DMS 273 (cell line): ENCODE measurements around the gene TCF23.
"Not testable (repeated sequence)": the region's sequence is repeated elsewhere in the genome, so short reads cannot be mapped to it uniquely, and the experiment has no call there.

Experiments used
- DNase-seq: peaks from one replicate; lab custom pipeline; 2025; ENCODE audit not compliant: unreplicated experiment; lab: John Stamatoyannopoulos, UW

Gene TCF23

DNA sequence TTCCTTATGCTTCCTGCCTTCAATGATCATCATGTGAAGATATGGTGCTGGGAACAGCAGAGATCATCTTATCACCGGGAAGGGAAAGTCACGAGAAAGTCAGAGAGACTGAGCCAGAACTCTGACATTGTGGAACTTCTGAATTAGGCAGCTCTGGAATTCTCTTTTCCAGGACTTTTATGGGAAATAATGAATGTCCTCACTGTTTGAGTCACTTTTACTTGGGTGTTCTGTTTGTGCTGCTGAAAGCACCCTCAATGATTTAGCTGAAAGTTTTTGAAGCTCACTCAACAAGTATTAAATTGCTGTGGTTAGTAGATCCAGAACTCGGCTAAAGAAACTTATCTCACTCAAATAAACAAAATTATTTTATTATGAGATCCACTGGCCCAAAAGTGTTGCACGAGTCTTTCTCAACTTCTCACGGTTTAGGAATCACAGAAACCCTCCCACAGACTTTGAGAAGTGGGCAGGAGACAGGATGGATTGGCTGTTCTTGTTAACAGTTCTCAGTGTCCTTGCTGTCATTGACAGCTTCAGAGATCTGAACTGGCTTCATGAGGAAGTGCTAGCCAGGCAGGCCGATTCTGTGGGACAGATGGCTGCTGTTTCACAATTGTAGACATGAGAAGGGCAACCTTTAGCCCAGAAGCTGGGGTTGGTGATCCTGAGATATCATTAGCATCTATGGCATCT is 36.7 kb downstream of the TCF23 start:
- peak; percentile 92 for DNase-seq

DNA sequence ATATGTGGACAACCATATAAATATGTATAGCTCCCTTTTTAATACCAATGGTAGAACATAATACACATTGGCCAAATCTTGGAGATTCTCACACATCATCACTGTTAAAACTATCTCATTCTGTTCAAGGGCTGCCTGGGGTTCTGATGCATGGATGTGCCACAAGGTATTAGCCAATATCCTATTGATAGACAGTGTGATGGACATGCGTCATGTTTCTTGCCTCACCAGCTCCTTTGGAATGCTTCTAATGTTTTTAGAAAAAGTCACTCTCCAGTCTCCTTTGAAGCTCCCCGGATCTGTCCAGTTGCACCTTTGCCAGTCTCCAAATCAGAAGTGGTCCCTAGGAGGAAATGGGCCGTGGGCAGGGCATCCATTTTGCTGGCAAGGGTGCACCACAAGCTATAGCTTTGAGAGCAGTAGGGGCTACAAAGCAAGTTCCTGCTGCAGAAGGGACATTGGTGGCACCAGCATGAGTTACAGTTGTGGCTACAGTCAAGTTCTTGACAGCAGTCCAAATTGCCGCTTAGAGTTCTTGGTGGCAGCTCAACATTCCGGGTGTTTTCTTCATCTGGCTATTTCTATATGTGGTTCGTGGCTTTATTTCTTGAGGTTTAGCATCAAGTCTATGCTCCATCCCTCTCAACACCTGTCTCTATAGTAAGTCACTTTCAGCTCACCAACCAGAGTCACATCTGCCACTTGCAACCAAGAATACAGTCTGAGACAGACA is 38.0 kb downstream of the TCF23 start:
- DNase-seq: no peak

DNA sequence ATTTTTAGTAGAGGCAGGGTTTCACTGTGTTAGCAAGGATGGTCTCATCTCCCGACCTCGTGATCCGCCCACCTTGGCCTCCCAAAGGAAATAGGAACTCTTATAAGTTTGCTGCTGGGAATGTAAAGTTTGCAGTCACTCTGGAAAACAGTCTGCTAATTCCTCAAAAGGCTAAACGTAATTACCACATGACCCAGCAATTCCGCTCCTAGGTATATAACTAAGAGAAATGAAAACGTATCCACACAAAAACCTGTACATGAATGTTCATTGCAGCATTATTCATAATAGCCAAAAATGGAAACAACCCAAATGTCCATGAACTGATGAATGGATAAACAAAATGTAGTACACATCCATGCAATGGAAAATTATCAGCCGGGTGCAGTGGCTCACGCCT is 41.2 kb downstream of the TCF23 start:
- no peak for DNase-seq

DNA sequence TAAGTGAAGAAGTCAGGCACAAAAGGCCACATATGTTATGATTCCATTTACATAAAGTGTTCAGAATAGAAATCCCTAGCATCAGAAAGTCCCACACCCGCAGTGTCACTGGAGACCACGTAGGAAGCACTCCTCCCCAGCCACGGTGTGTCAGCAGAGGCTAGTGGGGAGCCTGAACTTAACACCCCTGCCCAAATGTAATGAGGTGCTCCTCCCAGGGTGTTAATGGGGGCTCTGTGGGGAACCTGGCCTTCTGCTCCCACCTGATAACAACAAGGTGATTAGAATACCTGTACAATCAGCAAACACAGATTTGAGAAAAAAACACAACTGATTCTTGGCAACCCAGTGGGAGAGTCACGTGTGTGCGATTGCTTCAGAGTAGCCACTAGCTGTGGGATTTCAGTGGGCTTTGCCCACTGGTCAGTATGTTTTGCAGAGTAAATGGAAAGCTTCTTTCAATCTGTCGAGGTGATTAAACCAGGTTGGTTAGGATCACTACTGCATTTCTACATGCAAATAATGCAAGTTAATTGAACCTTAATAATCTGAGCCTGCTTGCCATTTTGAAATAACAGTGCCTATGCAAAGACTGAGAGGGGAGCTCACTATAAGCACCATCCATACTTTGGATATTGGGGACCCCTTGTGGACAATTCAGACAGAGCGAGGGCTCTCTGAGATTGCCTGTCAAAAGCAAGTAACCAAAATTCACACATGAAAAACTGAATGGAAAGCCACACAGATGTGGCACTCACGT is 42.4 kb downstream of the TCF23 start:
- DNase-seq: peak; percentile 90

DNA sequence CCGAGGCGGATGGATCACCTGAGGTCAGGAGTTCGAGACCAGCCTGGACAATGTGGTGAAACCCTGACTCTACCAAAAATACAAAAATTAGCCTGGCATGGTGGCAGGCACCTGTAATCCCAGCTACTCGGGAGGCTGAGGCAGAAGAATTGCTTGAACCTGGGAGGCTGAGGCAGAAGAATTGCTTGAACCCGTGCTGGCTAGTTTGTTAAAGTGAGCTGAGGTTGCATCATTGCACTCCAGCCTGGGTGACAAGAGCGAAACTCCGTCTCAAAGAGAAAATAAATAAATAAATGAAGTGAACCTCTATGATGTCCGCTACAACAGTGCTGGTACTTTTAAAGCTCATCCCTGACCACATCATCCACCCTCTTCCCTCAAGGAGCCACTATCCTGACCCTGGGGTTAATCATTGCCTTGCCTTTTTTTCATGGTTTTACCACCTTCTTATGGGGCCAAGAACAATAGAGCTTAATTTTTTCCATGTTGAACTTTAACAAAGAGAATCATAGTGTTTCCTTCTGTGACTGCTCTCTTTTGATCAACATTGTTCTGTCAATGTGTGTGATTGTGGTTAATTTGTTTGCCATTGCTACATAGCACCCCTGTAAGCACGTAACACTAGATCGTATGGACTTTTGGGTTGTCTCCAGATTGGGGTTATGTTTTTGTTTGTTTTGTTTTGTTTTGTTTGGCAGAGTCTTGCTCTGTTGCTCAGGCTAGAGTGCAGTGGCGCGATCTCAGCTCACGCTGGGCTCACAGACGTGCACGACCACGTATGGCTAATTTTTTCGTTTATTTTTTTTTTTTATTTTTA is 45.9 kb downstream of the TCF23 start:
- no peak for DNase-seq

DNA sequence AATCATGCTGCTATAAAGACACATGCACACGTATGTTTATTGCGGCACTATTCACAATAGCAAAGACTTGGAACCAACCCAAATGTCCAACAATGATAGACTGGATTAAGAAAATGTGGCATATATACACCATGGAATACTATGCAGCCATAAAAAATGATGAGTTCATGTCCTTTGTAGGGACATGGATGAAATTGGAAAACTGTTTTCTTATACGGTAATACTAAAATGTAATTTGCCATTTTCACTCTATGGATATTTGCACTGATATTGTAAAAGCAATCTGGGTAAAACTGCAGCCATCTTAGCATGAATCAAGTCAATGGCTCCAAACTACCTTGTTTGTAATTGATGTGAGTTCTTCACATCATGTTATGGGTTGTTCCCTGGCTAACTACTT is 47.0 kb downstream of the TCF23 start:
- DNase-seq: not testable (repeated sequence)

DNA sequence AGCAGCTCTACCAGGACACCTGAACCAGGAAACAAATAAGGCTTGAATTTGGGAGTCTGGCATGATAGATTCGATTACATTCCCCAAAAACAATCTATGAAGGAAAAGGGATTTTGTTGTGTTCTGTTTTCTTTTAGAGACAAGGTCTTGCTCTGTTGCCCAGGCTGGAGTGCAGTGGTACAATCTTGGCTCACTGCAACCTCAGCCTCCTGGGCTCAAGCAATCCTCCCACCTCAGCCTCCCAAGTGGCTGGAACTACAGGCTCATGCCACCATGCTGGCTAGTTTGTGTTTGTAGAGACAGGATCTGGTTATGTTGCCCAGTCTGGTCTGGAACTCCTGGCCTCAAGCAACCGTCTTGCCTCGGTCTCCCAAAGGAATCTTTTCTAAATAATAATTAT is 49.3 kb downstream of the TCF23 start:
- DNase-seq: not testable (repeated sequence)

DNA sequence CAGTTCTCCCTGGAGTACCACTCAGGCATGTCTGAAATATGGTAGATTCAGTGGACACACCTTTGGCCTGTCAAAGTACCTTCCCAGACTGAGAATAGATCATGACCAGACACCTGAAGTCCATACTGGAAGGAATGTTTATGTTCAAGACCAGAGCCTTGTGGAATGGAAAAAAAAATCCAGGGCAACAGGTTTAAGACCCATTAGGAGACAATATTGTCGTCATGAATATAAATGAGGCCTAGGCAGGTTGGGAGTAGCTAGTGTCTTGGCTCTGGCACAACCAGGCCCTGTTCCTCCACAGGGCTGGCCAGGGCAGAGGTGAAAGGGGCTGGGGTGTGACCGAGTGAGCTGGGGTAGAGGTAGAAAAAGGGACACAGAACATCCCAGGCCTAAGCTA is 49.8 kb downstream of the TCF23 start:
- no peak for DNase-seq

DNA sequence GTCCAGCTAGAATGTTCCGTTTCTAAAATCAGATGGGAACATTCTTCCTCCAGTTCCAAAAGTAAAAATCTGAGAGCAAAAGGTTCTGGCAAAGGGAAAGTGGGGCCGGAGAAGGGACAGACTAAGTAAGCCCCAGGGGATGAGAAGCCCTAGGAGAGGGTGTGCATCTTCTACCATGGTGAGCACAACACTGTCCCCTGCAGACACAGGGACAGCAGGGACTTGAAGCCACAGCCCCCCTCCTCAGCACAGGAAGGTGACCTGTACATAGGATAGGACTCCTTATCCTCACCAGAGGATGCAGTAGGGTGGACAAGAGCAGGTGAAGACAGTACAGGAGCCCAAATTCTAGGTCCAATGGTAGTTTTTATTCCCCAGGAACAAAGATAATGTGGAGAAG is 50.4 kb downstream of the TCF23 start:
- DNase-seq: no peak

DNA sequence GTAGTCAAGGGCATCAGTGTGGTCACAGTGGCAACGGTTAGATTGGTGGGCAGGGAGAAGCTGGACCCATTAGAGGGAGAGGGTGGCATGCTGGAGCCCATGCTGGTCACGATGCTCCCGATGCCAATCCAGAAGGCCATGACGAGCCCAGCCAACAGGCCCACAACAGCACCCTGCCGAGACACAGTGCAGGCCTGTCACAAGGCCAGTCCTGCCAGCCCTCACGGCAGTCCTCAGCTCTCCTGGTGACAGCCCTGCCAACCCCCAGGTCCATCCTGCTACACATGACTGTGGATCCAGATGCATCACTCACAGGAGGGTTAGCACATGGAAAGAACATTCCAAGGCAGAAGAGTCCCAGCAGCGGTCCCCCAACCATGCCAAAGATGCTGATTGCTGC is 52.9 kb downstream of the TCF23 start:
- no peak for DNase-seq

DNA sequence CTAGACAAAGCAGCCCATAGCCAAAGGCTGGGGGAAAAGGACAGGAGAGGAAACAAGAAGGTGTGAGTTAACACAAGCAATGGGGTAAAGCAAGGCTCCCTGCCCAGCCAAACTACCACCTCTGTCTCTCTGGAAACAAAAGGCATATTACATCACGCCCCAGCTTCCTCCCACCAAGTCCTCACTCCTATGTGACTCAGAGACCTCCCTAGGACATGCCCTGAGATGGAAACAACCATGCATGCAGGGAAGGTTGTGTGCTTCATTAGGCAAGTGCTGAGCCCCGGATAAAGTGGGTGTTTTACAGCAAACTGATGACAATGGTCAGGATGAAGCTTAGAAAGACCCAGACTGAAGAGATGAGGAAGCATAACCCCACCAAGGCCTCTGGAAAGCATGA is 54.0 kb downstream of the TCF23 start:
- DNase-seq: no peak

DNA sequence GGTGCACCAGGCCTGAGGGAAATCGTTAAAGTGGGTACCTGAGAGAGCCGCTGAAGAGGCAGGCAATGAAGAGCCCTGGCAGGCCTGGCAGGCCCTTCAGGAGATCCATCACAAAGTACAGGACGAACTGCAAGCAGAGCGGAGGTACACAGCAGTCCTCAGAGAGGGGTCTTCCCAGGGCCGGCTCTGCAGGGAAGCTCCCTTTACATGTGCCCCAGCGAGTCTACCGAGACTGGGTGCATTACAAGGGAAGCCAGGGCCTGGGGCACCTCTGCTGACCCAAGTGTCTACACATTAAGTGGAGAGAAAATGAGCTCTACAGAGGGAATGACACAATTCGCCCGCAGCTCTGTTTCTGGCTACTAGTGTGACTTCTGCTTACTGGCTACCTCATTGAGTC is 54.9 kb downstream of the TCF23 start:
- no peak for DNase-seq

DNA sequence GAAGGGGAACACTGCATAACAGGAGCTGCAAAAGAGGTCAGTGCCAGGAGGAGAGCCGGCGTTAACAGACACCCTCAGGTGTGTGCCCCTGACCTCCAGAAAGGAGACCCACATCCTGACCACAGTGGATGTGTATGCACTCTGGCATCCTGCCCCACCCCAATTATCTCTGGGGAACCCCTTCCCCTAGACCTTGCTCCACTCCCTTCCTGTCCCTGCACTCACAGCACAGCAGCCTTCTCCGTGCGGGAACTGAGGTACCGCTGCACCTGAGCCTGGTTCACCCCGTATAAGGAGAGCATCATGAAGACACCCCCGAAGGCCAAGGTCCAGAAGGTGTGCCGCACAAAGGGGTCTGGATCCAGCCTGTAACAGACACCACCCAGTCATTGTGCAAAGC is 55.8 kb downstream of the TCF23 start:
- no peak for DNase-seq

DNA sequence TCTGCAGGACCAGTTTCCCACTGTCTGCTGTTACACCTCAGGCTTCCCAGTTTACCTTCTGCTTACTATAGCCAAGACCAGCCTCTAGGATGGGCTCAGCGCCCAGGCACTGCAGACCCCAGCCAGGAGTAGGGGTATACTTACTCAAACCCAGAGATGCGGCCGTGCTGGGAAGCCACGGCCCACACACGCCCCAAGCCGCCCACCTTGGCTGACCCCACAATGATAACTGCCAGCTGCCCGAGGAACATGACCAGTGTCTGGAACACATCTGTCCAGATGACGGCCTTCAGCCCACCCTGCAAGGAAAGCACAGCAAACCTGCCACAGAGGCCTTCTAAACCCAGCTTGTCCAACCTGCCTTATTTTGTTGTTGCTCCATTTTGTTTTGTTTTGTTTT is 56.4 kb downstream of the TCF23 start:
- no peak for DNase-seq

DNA sequence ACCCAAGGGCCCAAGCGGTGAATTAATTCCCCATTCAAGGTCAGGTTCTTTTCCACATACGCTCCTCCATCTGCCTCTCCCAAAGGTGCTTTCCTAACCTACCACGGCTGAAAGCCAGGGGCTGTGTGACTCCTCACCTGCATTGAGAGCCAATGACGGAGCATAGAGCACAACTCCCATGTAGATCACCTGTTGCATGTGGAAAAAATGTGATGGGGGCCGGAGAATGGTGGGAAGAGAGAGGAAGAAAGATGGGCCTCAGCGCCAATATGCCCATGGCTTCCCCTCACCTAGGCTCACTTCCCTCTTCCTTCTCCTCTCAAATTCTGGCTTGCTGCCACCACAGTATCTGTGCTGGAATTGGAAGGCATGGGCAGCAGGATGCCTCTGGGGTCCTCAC is 57.5 kb downstream of the TCF23 start:
- no peak for DNase-seq
